ENCODE data around the gene PTGR2. TPM values are rescaled to one million over a fixed set of nuclear protein-coding genes. Genes with fewer than 3 reads are reported as not detected.

Gene PTGR2
- total RNA-seq, 1 experiment from 2014 or later, result 6.7 TPM

- H3K4me1 Mint-ChIP-seq, result no peaks in the 10 kb centered on the region
- H3K4ac ChIP-seq (ENCODE audit: low read depth, low read length), result no peak overlapping the region
- H3K4me1 ChIP-seq (ENCODE audit: insufficient read depth, low read length), result no peaks in the 10 kb centered on the region
- no peaks in the 10 kb centered on the region for H3K9me3 Mint-ChIP-seq
- H3K36me3 Mint-ChIP-seq (ENCODE audit: insufficient read depth in 1 of 3, low read depth in 3 of 3), result peaks cover 12 to 64% (median 45%) of the 10 kb centered on the region in 3 experiments; a peak in 6 of 7 replicates
- no peak overlapping the region for H2AFZ ChIP-seq (ENCODE audit: low read length)
- no peak overlapping the region for H3K27ac ChIP-seq (ENCODE audit: insufficient read length, low read depth, low read length)
- H4K20me1 ChIP-seq (ENCODE audit: control insufficient read depth, insufficient read depth, insufficient read length), result no peaks in the 10 kb centered on the region
- H3K23ac ChIP-seq (ENCODE audit: insufficient read length, low read depth, low read length), result no peak overlapping the region
- no peak overlapping the region for H3K9ac ChIP-seq (ENCODE audit: extremely low read depth, insufficient read length, low read length)
- H2BK12ac ChIP-seq (ENCODE audit: insufficient read length, low read depth, low read length), result no peak overlapping the region
- TF ChIP-seq CTCF (conservative IDR thresholded peaks at IDR 0.05), result no peak
- no peak overlapping the region for H2BK15ac ChIP-seq (ENCODE audit: low read depth, low read length)
- H2BK5ac ChIP-seq (ENCODE audit: insufficient read length, low read length), result no peak overlapping the region
- H3K27me3 ChIP-seq (ENCODE audit: insufficient read depth, low read length), result no peaks in the 10 kb centered on the region
- H3K79me2 ChIP-seq (ENCODE audit: insufficient read depth, low read length), result no peaks in the 10 kb centered on the region; the same call in 1 of the 2 replicates
- H2AK5ac ChIP-seq (ENCODE audit: insufficient read length, low read length), result no peak overlapping the region
- H3K4me3 Mint-ChIP-seq, result no peak overlapping the region
- no peak overlapping the region for H4K8ac ChIP-seq (replicated peaks; ENCODE audit: insufficient read length, low read depth, low read length)
- no peak overlapping the region for H3K27ac Mint-ChIP-seq
- H3K56ac ChIP-seq (ENCODE audit: insufficient read length, low read depth, low read length), result no peak overlapping the region
- no peak overlapping the region for H4K91ac ChIP-seq (ENCODE audit: insufficient read length, low read depth, low read length)
- no peaks in the 10 kb centered on the region for H3K79me1 ChIP-seq (ENCODE audit: insufficient read depth, low read depth, low read length, poor library complexity, severe bottlenecking)
- WGBS (ENCODE audit: extremely low coverage, insufficient read length, low lambda C conversion rate), result no CpG with 5 or more reads among the region's 1 CpG
- H4K5ac ChIP-seq (ENCODE audit: insufficient read length, low read depth, low read length), result no peak overlapping the region
- no peak overlapping the region for H3K14ac ChIP-seq (ENCODE audit: insufficient read depth, low read length)
- no peaks in the 10 kb centered on the region for H3K23me2 ChIP-seq (ENCODE audit: insufficient read length, low read depth, low read length, poor library complexity, severe bottlenecking)
- no peaks in the 10 kb centered on the region for H3K27me3 Mint-ChIP-seq (ENCODE audit: low read depth)
- H2BK20ac ChIP-seq (ENCODE audit: low read depth, low read length, poor library complexity, severe bottlenecking), result no peak overlapping the region
- H3K9me3 ChIP-seq (ENCODE audit: control insufficient read depth, low read depth, low read length), result no peaks in the 10 kb centered on the region
- no peak overlapping the region for H3K18ac ChIP-seq (ENCODE audit: insufficient read length, low read depth, low read length)
- H2BK120ac ChIP-seq (ENCODE audit: low read depth, low read length, poor library complexity, severe bottlenecking), result no peak overlapping the region
- H3T11ph ChIP-seq (ENCODE audit: low read length), result no peak overlapping the region
- no peak for DNase-seq
- H3K4me2 ChIP-seq (ENCODE audit: insufficient read depth, insufficient read length, low read length), result no peak overlapping the region
Observed at GRCh38 chr14:73896521-73896920, 44.9 kb downstream of the PTGR2 start.
